K562 (cell line): Measurements from ENCODE around the gene CLIC1. TPM values are rescaled to one million over a fixed set of nuclear protein-coding genes. Genes with fewer than 3 reads are reported as not detected.

Experiments used
- BRD4 ChIP-seq: fragments of 200-600 bp; sonication (generic); IDR thresholded peaks from 2 replicates; pipeline ENCODE4 v1.6.1; 2017; ENCODE audit warnings: inconsistent platforms
- ZC3H11A ChIP-seq: IDR thresholded peaks from 2 replicates; pipeline ENCODE4 v1.6.1; 2012; ENCODE audit warnings: low read depth, low read length, improper control_type of control experiment
- ZZZ3 ChIP-seq: fragments of 450-650 bp; IDR thresholded peaks from 2 replicates; pipeline ENCODE4 v1.6.1; 2016; ENCODE audit warnings: antibody characterized with exemption, mild to moderate bottlenecking, moderate library complexity
- polyA plus RNA-seq, 8 experiments: library from polyadenylated mRNA; depleted of rRNA in 4 of 8; stranded (reverse) in 5 of 8; unstranded in 3 of 8; fragments of >200 nt; fragmentation: Nextera tagmentation in 2 of 8; fragmentation: Illumina TruSeq in 1 of 8; extraction: Ambion mirVana in 2 of 8; extraction: Trizol in 1 of 8; gene quantifications; 2 replicates each; pipeline versions ENCODE4 v1.2.1 to v1.2.3, GENCODE V29; 2011 to 2014; ENCODE audit warnings: inconsistent platforms in 1 of 8, missing spikeins in 1 of 8
- total RNA-seq, 7 experiments: library from RNA; depleted of rRNA in 6 of 7; stranded (reverse); fragments of >200 nt in 6 of 7; fragmentation: Illumina TruSeq in 2 of 7; extraction: Trizol in 2 of 7; gene quantifications; 2 replicates each; pipeline versions ENCODE4 v1.2.1 to v1.2.3, GENCODE V29; 2011 to 2021; ENCODE audit warnings: low replicate concordance in 1 of 7
- TF ChIP-seq, protein P1 (sequence below): fragments of 200-600 bp; sonication (generic); IDR thresholded peaks from one replicate; pipeline ENCODE4 v1.6.1; 2012; ENCODE audit warnings: mild to moderate bottlenecking, low read depth, low read length, inconsistent platforms
- TF ChIP-seq, protein P2 (sequence below), 2 experiments: fragments of 450-650 bp in 1 of 2; sonication (generic) in 1 of 2; formaldehyde crosslinking; conservative IDR thresholded peaks; 2 replicates each; pipeline versions ENCODE4 v1.4.0 to v1.8.1; 2020 to 2022; ENCODE audit warnings: mild to moderate bottlenecking in 1 of 2, missing genetic modification reagents in 1 of 2
- TF ChIP-seq, protein P3 (sequence below): sonication (generic); formaldehyde crosslinking; IDR thresholded peaks from 2 replicates; pipeline ENCODE4 v1.8.0; 2022; ENCODE audit warnings: missing genetic modification reagents, mild to moderate bottlenecking, borderline replicate concordance

Gene CLIC1
- total and polyA plus RNA-seq, 9 of the 15 experiments (the other 6 are each of a cell fraction or from before 2014, with no cell fraction given) = 1,267 to 2,419 (median 1,808) TPM

DNA sequence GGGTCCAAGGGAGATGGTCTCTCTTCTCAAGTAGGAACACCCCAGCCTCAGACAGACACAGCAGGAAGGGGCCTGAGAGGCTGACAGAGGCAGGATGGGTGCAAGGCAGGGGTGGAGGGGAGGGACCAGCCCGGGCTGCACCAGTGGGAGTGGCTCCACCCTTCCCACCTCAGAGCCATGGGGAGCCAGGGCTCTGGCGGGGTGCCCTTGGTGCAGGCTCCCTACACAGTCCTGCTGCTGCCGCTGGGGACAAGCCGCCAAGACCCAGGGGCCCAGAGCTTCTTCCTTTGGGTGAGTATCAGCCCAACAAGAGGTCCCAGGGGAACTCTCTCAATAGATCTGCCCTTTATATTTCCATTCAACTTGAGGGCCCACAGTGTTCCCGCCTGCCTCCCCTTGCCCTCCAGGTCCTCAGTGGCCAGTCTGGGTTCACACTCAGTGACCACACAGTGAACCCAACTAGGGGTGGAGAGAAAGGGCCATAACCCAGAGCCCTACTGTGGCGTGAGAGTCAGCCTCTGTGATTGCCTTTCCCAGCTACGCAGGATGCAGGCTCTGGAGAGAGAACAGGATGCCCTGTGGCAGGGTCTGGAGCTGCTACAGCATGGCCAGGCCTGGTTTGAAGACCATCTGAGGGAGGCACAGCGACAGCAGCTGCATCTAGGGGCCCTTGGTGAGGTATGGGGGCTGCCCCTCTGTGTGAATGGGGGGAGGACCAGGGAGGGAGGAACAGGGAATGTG is 26.7 kb upstream of the CLIC1 start (continued):
- TF ChIP-seq, protein P1, sequence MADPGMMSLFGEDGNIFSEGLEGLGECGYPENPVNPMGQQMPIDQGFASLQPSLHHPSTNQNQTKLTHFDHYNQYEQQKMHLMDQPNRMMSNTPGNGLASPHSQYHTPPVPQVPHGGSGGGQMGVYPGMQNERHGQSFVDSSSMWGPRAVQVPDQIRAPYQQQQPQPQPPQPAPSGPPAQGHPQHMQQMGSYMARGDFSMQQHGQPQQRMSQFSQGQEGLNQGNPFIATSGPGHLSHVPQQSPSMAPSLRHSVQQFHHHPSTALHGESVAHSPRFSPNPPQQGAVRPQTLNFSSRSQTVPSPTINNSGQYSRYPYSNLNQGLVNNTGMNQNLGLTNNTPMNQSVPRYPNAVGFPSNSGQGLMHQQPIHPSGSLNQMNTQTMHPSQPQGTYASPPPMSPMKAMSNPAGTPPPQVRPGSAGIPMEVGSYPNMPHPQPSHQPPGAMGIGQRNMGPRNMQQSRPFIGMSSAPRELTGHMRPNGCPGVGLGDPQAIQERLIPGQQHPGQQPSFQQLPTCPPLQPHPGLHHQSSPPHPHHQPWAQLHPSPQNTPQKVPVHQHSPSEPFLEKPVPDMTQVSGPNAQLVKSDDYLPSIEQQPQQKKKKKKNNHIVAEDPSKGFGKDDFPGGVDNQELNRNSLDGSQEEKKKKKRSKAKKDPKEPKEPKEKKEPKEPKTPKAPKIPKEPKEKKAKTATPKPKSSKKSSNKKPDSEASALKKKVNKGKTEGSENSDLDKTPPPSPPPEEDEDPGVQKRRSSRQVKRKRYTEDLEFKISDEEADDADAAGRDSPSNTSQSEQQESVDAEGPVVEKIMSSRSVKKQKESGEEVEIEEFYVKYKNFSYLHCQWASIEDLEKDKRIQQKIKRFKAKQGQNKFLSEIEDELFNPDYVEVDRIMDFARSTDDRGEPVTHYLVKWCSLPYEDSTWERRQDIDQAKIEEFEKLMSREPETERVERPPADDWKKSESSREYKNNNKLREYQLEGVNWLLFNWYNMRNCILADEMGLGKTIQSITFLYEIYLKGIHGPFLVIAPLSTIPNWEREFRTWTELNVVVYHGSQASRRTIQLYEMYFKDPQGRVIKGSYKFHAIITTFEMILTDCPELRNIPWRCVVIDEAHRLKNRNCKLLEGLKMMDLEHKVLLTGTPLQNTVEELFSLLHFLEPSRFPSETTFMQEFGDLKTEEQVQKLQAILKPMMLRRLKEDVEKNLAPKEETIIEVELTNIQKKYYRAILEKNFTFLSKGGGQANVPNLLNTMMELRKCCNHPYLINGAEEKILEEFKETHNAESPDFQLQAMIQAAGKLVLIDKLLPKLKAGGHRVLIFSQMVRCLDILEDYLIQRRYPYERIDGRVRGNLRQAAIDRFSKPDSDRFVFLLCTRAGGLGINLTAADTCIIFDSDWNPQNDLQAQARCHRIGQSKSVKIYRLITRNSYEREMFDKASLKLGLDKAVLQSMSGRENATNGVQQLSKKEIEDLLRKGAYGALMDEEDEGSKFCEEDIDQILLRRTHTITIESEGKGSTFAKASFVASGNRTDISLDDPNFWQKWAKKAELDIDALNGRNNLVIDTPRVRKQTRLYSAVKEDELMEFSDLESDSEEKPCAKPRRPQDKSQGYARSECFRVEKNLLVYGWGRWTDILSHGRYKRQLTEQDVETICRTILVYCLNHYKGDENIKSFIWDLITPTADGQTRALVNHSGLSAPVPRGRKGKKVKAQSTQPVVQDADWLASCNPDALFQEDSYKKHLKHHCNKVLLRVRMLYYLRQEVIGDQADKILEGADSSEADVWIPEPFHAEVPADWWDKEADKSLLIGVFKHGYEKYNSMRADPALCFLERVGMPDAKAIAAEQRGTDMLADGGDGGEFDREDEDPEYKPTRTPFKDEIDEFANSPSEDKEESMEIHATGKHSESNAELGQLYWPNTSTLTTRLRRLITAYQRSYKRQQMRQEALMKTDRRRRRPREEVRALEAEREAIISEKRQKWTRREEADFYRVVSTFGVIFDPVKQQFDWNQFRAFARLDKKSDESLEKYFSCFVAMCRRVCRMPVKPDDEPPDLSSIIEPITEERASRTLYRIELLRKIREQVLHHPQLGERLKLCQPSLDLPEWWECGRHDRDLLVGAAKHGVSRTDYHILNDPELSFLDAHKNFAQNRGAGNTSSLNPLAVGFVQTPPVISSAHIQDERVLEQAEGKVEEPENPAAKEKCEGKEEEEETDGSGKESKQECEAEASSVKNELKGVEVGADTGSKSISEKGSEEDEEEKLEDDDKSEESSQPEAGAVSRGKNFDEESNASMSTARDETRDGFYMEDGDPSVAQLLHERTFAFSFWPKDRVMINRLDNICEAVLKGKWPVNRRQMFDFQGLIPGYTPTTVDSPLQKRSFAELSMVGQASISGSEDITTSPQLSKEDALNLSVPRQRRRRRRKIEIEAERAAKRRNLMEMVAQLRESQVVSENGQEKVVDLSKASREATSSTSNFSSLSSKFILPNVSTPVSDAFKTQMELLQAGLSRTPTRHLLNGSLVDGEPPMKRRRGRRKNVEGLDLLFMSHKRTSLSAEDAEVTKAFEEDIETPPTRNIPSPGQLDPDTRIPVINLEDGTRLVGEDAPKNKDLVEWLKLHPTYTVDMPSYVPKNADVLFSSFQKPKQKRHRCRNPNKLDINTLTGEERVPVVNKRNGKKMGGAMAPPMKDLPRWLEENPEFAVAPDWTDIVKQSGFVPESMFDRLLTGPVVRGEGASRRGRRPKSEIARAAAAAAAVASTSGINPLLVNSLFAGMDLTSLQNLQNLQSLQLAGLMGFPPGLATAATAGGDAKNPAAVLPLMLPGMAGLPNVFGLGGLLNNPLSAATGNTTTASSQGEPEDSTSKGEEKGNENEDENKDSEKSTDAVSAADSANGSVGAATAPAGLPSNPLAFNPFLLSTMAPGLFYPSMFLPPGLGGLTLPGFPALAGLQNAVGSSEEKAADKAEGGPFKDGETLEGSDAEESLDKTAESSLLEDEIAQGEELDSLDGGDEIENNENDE = no peak
- TF ChIP-seq, protein P2, sequence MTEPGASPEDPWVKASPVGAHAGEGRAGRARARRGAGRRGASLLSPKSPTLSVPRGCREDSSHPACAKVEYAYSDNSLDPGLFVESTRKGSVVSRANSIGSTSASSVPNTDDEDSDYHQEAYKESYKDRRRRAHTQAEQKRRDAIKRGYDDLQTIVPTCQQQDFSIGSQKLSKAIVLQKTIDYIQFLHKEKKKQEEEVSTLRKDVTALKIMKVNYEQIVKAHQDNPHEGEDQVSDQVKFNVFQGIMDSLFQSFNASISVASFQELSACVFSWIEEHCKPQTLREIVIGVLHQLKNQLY (CRISPR knock-in tag; conservative IDR thresholded peaks at IDR 0.05) = no peak
- TF ChIP-seq, protein P3, sequence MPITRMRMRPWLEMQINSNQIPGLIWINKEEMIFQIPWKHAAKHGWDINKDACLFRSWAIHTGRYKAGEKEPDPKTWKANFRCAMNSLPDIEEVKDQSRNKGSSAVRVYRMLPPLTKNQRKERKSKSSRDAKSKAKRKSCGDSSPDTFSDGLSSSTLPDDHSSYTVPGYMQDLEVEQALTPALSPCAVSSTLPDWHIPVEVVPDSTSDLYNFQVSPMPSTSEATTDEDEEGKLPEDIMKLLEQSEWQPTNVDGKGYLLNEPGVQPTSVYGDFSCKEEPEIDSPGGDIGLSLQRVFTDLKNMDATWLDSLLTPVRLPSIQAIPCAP = no peak
- no peak for TF ChIP-seq ZC3H11A
- TF ChIP-seq BRD4 = no peak
- no peak for TF ChIP-seq ZZZ3
